ENCODE results near the gene MGA. TPM values are rescaled to one million over a fixed set of nuclear protein-coding genes. Genes with fewer than 3 reads are reported as not detected.

MGA gene
- total RNA-seq, 1 experiment from 2014 or later, result 35.9 TPM

DNA sequence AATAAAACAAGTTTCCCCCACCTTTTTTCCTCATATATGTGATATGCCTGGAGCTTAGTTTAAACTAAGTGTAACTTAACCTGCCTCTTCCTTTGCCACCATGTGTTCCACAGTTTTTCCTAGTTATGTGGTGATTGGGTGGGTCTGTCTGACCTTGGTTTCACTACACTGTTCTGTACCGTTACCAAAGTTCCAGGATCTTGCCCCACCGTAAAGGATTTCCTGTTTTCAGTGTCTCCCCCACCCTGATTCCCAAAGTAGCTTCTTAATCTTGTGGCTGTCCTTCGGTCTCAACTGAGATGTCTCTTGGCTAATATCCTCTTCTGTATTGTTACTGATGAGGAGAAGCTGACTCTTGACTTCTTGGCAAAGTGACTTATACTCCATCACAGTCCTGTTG is 6.4 kb upstream of the MGA start:
- DNase-seq (ENCODE audit: low spot score) (no peak), ATAC-seq (no peak)
- Mint-ChIP-seq H3K27ac (peak overlapping the region; percentile 70; the same call in 1 of the 2 replicates), H3K36me3 (peaks cover 15% of the 10 kb centered on the region), H3K4me1 (no peaks in the 10 kb centered on the region), H3K27me3 (ENCODE audit: low read depth) (peaks cover 15% of the 10 kb centered on the region), H3K9me3 (peaks cover 17% of the 10 kb centered on the region), H3K4me3 (no peak overlapping the region)
- TF ChIP-seq, protein P1, sequence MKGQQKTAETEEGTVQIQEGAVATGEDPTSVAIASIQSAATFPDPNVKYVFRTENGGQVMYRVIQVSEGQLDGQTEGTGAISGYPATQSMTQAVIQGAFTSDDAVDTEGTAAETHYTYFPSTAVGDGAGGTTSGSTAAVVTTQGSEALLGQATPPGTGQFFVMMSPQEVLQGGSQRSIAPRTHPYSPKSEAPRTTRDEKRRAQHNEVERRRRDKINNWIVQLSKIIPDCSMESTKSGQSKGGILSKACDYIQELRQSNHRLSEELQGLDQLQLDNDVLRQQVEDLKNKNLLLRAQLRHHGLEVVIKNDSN (CRISPR knock-in tag; IDR thresholded peaks at IDR 0.05), result no peak
- TF ChIP-seq, protein P2, sequence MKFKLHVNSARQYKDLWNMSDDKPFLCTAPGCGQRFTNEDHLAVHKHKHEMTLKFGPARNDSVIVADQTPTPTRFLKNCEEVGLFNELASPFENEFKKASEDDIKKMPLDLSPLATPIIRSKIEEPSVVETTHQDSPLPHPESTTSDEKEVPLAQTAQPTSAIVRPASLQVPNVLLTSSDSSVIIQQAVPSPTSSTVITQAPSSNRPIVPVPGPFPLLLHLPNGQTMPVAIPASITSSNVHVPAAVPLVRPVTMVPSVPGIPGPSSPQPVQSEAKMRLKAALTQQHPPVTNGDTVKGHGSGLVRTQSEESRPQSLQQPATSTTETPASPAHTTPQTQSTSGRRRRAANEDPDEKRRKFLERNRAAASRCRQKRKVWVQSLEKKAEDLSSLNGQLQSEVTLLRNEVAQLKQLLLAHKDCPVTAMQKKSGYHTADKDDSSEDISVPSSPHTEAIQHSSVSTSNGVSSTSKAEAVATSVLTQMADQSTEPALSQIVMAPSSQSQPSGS (CRISPR knock-in tag; IDR thresholded peaks at IDR 0.05; ENCODE audit: borderline replicate concordance, low read depth), result no peak
- TF ChIP-seq ZBTB21 (CRISPR knock-in tag; IDR thresholded peaks at IDR 0.05; ENCODE audit: borderline replicate concordance), result no peak
- TF ChIP-seq, protein P3, sequence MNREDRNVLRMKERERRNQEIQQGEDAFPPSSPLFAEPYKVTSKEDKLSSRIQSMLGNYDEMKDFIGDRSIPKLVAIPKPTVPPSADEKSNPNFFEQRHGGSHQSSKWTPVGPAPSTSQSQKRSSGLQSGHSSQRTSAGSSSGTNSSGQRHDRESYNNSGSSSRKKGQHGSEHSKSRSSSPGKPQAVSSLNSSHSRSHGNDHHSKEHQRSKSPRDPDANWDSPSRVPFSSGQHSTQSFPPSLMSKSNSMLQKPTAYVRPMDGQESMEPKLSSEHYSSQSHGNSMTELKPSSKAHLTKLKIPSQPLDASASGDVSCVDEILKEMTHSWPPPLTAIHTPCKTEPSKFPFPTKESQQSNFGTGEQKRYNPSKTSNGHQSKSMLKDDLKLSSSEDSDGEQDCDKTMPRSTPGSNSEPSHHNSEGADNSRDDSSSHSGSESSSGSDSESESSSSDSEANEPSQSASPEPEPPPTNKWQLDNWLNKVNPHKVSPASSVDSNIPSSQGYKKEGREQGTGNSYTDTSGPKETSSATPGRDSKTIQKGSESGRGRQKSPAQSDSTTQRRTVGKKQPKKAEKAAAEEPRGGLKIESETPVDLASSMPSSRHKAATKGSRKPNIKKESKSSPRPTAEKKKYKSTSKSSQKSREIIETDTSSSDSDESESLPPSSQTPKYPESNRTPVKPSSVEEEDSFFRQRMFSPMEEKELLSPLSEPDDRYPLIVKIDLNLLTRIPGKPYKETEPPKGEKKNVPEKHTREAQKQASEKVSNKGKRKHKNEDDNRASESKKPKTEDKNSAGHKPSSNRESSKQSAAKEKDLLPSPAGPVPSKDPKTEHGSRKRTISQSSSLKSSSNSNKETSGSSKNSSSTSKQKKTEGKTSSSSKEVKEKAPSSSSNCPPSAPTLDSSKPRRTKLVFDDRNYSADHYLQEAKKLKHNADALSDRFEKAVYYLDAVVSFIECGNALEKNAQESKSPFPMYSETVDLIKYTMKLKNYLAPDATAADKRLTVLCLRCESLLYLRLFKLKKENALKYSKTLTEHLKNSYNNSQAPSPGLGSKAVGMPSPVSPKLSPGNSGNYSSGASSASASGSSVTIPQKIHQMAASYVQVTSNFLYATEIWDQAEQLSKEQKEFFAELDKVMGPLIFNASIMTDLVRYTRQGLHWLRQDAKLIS (CRISPR knock-in tag; IDR thresholded peaks at IDR 0.05; ENCODE audit: borderline replicate concordance), result no peak
- no peak for TF ChIP-seq MYBL2 (CRISPR knock-in tag; IDR thresholded peaks at IDR 0.05)
- TF ChIP-seq OVOL2 (CRISPR knock-in tag; IDR thresholded peaks at IDR 0.05; ENCODE audit: borderline replicate concordance), result no peak
- TF ChIP-seq, protein P4, sequence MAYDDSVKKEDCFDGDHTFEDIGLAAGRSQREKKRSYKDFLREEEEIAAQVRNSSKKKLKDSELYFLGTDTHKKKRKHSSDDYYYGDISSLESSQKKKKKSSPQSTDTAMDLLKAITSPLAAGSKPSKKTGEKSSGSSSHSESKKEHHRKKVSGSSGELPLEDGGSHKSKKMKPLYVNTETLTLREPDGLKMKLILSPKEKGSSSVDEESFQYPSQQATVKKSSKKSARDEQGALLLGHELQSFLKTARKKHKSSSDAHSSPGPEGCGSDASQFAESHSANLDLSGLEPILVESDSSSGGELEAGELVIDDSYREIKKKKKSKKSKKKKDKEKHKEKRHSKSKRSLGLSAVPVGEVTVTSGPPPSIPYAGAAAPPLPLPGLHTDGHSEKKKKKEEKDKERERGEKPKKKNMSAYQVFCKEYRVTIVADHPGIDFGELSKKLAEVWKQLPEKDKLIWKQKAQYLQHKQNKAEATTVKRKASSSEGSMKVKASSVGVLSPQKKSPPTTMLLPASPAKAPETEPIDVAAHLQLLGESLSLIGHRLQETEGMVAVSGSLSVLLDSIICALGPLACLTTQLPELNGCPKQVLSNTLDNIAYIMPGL (CRISPR knock-in tag; IDR thresholded peaks at IDR 0.05), result no peak
- TF ChIP-seq, protein P5, sequence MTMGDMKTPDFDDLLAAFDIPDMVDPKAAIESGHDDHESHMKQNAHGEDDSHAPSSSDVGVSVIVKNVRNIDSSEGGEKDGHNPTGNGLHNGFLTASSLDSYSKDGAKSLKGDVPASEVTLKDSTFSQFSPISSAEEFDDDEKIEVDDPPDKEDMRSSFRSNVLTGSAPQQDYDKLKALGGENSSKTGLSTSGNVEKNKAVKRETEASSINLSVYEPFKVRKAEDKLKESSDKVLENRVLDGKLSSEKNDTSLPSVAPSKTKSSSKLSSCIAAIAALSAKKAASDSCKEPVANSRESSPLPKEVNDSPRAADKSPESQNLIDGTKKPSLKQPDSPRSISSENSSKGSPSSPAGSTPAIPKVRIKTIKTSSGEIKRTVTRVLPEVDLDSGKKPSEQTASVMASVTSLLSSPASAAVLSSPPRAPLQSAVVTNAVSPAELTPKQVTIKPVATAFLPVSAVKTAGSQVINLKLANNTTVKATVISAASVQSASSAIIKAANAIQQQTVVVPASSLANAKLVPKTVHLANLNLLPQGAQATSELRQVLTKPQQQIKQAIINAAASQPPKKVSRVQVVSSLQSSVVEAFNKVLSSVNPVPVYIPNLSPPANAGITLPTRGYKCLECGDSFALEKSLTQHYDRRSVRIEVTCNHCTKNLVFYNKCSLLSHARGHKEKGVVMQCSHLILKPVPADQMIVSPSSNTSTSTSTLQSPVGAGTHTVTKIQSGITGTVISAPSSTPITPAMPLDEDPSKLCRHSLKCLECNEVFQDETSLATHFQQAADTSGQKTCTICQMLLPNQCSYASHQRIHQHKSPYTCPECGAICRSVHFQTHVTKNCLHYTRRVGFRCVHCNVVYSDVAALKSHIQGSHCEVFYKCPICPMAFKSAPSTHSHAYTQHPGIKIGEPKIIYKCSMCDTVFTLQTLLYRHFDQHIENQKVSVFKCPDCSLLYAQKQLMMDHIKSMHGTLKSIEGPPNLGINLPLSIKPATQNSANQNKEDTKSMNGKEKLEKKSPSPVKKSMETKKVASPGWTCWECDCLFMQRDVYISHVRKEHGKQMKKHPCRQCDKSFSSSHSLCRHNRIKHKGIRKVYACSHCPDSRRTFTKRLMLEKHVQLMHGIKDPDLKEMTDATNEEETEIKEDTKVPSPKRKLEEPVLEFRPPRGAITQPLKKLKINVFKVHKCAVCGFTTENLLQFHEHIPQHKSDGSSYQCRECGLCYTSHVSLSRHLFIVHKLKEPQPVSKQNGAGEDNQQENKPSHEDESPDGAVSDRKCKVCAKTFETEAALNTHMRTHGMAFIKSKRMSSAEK (CRISPR knock-in tag; IDR thresholded peaks at IDR 0.05; ENCODE audit: borderline replicate concordance), result no peak
- no peak for TF ChIP-seq ZNF396 (CRISPR knock-in tag; IDR thresholded peaks at IDR 0.05; ENCODE audit: borderline replicate concordance)
- TF ChIP-seq NFE2L1 (CRISPR knock-in tag; IDR thresholded peaks at IDR 0.05), result no peak
- TF ChIP-seq SP1 (CRISPR knock-in tag; conservative IDR thresholded peaks at IDR 0.05), result no peak
- TF ChIP-seq GTF2I (CRISPR knock-in tag; conservative IDR thresholded peaks at IDR 0.05), result no peak
- TF ChIP-seq GRHL2 (CRISPR knock-in tag; IDR thresholded peaks at IDR 0.05; ENCODE audit: insufficient replicate concordance, severe bottlenecking), result no peak
- TF ChIP-seq CBFB (CRISPR knock-in tag; IDR thresholded peaks at IDR 0.05; ENCODE audit: low read depth), result no peak
- no peak for TF ChIP-seq KAT7 (CRISPR knock-in tag; IDR thresholded peaks at IDR 0.05; ENCODE audit: borderline replicate concordance)
- no peak for TF ChIP-seq ESRRA (CRISPR knock-in tag; IDR thresholded peaks at IDR 0.05; ENCODE audit: borderline replicate concordance)
- TF ChIP-seq TEAD4 (CRISPR knock-in tag; IDR thresholded peaks at IDR 0.05), result no peak
- TF ChIP-seq RELA (CRISPR knock-in tag; IDR thresholded peaks at IDR 0.05; ENCODE audit: borderline replicate concordance), result no peak
- no peak for TF ChIP-seq ZNF138 (CRISPR knock-in tag; conservative IDR thresholded peaks at IDR 0.05)
- TF ChIP-seq, protein P6, sequence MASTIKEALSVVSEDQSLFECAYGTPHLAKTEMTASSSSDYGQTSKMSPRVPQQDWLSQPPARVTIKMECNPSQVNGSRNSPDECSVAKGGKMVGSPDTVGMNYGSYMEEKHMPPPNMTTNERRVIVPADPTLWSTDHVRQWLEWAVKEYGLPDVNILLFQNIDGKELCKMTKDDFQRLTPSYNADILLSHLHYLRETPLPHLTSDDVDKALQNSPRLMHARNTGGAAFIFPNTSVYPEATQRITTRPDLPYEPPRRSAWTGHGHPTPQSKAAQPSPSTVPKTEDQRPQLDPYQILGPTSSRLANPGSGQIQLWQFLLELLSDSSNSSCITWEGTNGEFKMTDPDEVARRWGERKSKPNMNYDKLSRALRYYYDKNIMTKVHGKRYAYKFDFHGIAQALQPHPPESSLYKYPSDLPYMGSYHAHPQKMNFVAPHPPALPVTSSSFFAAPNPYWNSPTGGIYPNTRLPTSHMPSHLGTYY (CRISPR knock-in tag; IDR thresholded peaks at IDR 0.05), result no peak
- POLR2A ChIA-PET, result no interaction called here
- CTCF ChIA-PET, result interaction anchor here (0.5 to 1.2 kb wide), 3 partner anchors 50 to 105 kb away, joined by 3 to 7 read pairs (median 3); no protein-coding TSS in a partner anchor

All from WTC11 (cell line).